Measurements from ENCODE around the gene SLC25A10. TPM values are rescaled to one million over a fixed set of nuclear protein-coding genes. Genes with fewer than 3 reads are reported as not detected.

SLC25A10 gene
- polyA plus RNA-seq, 1 donor from 2014 or later = 2.4 TPM

- peak overlapping the region in 1 of 3 donors; percentile 68 for H3K27ac Mint-ChIP-seq
- H3K36me3 Mint-ChIP-seq = no peaks in the 10 kb centered on the region
- no peak overlapping the region for H3K4me3 Mint-ChIP-seq
- H3K4me1 Mint-ChIP-seq = no peaks in the 10 kb centered on the region
- peaks cover 2% of the 10 kb centered on the region for H3K27me3 Mint-ChIP-seq
- H3K9me3 Mint-ChIP-seq = no peaks in the 10 kb centered on the region
These were observed 7.6 kb downstream of the SLC25A10 start for GRCh38 chr17:81719410-81720266.

DNA sequence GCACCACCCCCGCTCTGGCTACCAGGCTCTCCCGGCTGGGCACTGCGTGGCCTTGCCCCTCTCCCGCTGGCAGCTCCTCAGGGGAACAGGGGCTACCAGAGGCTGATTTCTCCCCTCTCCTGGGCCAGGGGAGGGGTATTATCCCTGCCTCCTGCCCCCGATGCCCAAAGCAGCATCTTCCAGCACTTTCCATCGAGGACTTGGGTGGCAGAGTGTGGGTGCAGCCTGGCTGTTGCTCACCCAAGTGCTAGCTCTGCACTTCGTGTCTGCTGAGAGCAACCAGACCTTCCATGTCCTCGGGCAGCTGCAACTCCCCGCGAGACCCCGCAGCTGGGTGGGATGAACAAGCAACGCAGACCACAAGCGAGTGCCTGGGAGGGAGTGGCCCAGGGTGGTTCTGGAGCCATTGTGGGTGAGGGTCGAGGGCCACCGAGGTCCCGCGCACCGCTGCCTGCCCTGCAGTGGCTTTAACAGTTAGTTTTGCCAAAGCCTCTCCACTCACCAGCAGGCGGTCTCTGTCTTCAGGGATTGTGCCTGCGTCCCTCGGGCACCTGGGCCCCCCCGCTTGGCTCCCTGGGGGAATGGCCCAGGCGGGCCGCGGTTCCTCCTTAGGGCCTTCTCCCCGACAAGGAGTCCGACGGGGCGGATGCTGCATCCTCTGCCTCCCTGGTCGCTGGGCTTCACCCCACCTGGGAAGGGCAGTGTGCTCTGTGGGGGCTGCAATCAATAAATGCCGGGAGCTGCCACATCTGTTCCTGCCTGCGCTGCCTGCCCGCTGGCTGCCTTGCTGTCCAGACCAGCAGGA lies 8.4 kb downstream of the SLC25A10 start:
- no peak overlapping the region for H3K4me3 Mint-ChIP-seq
- peaks cover 2% of the 10 kb centered on the region for H3K27me3 Mint-ChIP-seq
- no peak overlapping the region for H3K27ac Mint-ChIP-seq
- H3K9me3 Mint-ChIP-seq = no peaks in the 10 kb centered on the region
- no peaks in the 10 kb centered on the region for H3K4me1 Mint-ChIP-seq
- no peaks in the 10 kb centered on the region for H3K36me3 Mint-ChIP-seq

GRCh38 chr17:81722184-81723120 lies 10.4 kb downstream of the SLC25A10 start:
- Mint-ChIP-seq H3K27me3 (peaks cover 7% of the 10 kb centered on the region), H3K36me3 (no peaks in the 10 kb centered on the region), H3K9me3 (no peaks in the 10 kb centered on the region), H3K27ac (no peak overlapping the region), H3K4me1 (peaks cover 0 to 2% (median 0%) of the 10 kb centered on the region in 3 donors), H3K4me3 (no peak overlapping the region)

DNA sequence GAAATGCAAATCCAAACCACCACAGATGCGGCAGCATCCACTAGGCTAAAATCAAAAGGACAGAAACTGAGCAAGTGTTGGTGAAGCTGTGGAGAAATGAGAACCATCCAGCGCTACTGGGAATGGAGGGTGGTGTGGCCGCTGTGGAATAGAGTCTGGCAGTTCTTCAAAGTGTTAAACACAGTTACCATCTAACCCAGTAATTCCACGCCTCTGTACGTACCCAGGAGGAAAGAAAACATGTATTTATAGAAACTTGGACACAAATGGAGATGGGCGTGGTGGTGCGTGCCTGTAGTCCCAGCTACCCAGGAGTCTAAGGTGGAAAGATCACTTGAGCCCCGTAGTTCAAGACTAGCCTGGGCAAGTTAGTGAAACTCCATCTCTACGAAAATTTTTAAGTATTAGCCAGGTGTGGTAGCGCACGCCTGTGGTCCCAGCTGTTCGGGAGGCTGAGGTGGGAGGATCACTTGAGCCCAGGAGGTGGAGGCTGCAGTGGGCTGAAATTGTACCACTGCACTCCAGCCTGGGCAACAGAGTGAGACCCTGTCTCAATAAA lies 11.6 kb downstream of the SLC25A10 start:
- H3K9me3 Mint-ChIP-seq = no peaks in the 10 kb centered on the region
- peak overlapping the region in 1 of 3 donors; percentile 31 for H3K27ac Mint-ChIP-seq
- peaks cover 7% of the 10 kb centered on the region for H3K27me3 Mint-ChIP-seq
- H3K4me1 Mint-ChIP-seq = peaks cover 0 to 2% (median 0%) of the 10 kb centered on the region in 3 donors
- no peak overlapping the region for H3K4me3 Mint-ChIP-seq
- H3K36me3 Mint-ChIP-seq = no peaks in the 10 kb centered on the region

GRCh38 chr17:81725439-81725838 lies 13.4 kb downstream of the SLC25A10 start:
- H3K36me3 Mint-ChIP-seq = no peaks in the 10 kb centered on the region

DNA sequence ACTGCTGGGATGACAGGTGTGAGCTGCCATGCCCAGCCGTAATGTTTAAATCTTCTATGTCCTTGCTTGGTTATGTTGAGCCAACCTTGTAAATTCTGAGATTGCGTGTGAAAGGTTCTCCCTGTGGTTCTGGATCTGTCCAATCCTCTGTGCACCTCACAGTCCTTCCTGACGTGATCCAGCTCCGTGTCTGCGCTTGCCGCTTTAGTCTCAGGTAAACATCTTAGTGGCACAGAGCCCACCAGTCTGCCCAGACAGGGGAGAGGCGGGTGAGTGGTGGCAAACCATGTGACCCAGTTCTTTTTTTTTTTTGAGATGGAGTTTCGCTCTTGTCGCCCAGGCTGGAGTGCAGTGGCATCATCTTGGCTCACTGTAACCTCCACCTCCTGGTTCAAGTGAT lies 13.9 kb downstream of the SLC25A10 start:
- peaks cover 0 to 2% (median 0%) of the 10 kb centered on the region in 3 donors for H3K4me1 Mint-ChIP-seq
- H3K27me3 Mint-ChIP-seq = peaks cover 7% of the 10 kb centered on the region
- H3K27ac Mint-ChIP-seq = no peak overlapping the region
- no peaks in the 10 kb centered on the region for H3K9me3 Mint-ChIP-seq
- no peaks in the 10 kb centered on the region for H3K36me3 Mint-ChIP-seq
- no peak overlapping the region for H3K4me3 Mint-ChIP-seq

More at GRCh38 chr17:81725439-81725838, 13.4 kb downstream of the SLC25A10 start:
- Mint-ChIP-seq H3K27ac (no peak overlapping the region), H3K4me3 (no peak overlapping the region), H3K4me1 (peaks cover 0 to 2% (median 0%) of the 10 kb centered on the region in 3 donors), H3K27me3 (peaks cover 7% of the 10 kb centered on the region), H3K9me3 (no peaks in the 10 kb centered on the region)

DNA sequence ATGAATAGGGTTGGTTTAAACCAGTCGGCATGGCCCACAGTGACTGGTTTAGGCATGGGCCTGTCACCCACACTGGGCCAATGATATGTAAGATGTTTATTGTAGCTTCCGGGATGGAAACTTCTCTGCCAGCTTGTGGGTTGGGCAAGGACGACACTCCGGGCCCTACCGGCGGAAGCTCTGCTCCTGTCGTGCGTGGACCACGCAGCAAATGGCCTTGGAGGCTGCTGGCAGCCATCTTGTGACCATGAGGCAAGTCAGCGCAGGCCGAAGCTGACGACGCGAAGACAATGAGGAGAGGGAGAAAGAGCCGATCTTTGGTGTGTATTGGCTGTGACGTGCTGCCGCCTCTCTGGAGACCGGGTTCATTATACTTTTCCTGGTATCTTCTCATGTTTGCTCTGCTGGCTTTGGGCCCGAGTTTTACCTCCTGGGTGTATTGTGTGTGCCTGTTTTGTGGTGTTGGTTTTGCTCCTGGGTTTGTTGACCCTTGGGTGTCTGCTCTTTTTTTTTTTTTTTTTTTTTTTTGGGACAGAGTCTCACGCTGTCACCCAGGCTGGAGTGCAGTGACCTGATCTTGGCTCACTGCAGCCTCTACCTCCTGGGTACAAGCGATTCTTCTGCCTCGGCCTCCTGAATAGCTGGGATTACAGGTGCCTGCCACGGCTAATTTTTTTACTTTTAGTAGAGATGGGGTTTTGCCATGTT lies 15.4 kb downstream of the SLC25A10 start:
- Mint-ChIP-seq H3K27me3 (peaks cover 6% of the 10 kb centered on the region), H3K36me3 (no peaks in the 10 kb centered on the region), H3K9me3 (no peaks in the 10 kb centered on the region), H3K4me1 (peaks cover 0 to 2% (median 0%) of the 10 kb centered on the region in 3 donors), H3K4me3 (peak overlapping the region in 1 of 4 donors; percentile 47), H3K27ac (no peak overlapping the region)

DNA sequence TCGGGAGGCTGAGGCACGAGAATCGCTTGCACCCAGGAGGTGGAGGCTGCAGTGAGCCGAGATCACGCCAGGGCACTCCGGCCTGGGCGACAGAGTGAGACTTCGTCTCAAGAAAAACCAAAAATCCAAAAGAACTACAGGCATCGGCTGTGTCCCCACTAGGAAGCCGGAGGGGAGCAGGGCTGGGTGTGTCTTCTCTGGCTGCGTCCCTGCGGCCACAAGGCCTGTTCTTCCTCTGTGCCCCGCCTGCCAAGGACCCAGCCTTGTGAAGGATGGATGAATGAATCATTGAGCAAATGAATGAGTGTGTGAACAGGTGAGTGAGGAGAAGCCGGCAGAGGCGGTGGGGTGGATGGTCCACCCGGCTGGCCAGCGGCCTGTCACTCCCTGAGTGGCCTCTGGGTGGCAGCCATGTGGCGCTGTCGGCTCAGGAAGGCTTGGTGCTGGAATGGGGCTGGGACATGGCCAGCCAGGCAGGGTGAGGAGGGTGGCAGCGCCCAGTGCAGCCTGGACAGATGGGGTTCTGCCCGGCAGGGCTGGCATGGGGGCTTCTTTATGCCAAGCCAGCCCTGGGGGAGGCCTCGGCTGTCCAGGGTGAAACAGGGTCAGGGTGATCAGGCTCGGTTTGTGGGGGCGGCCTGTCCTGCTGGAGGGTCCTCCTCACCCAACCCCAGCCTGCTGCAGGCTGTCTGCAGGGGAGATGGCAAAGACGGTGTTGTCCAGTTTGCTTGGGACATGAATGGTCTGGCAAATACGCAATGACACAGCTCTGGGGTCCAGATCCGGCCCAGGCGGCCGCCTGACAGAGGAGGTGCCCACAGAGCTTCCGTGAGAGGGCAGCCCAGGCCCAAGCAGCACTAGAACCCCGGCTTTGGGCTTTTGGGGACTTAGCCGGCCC lies 21.7 kb downstream of the SLC25A10 start:
- peaks cover 13% of the 10 kb centered on the region for H3K27me3 Mint-ChIP-seq
- H3K36me3 Mint-ChIP-seq = no peaks in the 10 kb centered on the region
- H3K4me1 Mint-ChIP-seq = peaks cover 0 to 10% (median 6%) of the 10 kb centered on the region in 3 donors
- H3K27ac Mint-ChIP-seq = no peak overlapping the region
- peaks cover 0 to 2% (median 0%) of the 10 kb centered on the region in 3 donors for H3K9me3 Mint-ChIP-seq
- peak overlapping the region in 3 of 4 donors; percentile 4 to 60 (median 30) for H3K4me3 Mint-ChIP-seq

- peaks cover 0 to 2% (median 0%) of the 10 kb centered on the region in 3 donors for H3K9me3 Mint-ChIP-seq
- peaks cover 17% of the 10 kb centered on the region for H3K27me3 Mint-ChIP-seq
- H3K27ac Mint-ChIP-seq = no peak overlapping the region
- no peaks in the 10 kb centered on the region for H3K36me3 Mint-ChIP-seq
- peak overlapping the region in 2 of 4 donors; percentile 27 to 78 for H3K4me3 Mint-ChIP-seq
- H3K4me1 Mint-ChIP-seq = peaks cover 0 to 10% (median 6%) of the 10 kb centered on the region in 3 donors
These were observed 22.6 kb downstream of the SLC25A10 start for GRCh38 chr17:81734405-81735263.

DNA sequence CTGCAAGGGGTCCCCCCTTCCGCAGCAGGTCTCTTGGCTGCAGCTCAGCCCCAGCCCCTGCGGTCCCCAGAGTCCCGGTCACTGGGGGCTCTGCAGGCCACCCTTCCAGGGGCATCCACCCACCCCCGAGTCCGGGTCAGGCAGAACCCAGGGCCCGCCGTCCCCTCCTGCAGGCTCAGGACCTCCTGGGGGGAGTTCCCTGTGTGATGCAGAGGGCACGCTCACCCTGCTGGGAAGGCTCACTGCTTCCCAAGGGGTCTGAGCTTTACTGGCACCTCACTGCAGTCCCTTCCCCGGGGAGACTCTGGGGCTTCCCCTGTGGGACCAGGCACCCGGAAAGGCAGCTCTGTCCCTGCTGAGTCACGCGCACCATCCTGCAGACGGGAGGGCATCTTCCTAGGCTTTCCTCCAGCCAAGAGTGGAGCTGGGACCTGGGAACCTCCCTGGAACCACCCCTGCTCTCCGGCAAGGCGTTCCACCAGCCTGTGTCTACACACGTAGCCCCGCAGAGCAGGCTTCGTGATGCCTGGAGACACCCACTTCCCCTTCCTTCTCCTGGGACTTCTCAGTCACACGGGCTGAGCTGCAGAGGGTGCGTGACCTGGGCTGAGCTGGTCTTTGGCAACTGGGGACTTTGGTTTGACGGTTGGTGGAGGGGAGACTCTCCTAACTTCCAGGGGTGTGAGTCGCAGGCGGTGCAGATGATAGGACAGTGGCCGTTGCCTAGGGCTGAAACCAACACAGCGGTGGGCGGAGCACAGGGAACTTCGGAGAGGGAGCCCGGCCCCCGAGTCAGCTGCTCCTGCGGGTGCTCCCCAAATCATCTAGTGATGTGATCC lies 23.4 kb downstream of the SLC25A10 start:
- peaks cover 18% of the 10 kb centered on the region for H3K27me3 Mint-ChIP-seq
- H3K9me3 Mint-ChIP-seq = peaks cover 0 to 2% (median 0%) of the 10 kb centered on the region in 3 donors
- peak overlapping the region in 1 of 3 donors; percentile 69 for H3K27ac Mint-ChIP-seq
- H3K4me3 Mint-ChIP-seq = peak overlapping the region in 3 of 4 donors; percentile 83 to 99 (median 94)
- H3K4me1 Mint-ChIP-seq = peaks cover 0 to 10% (median 6%) of the 10 kb centered on the region in 3 donors
- H3K36me3 Mint-ChIP-seq = no peaks in the 10 kb centered on the region

- H3K4me3 Mint-ChIP-seq = no peak overlapping the region
These were observed 26.1 kb downstream of the SLC25A10 start for GRCh38 chr17:81737947-81738800.

More at GRCh38 chr17:81737947-81738800, 26.1 kb downstream of the SLC25A10 start:
- Mint-ChIP-seq H3K27ac (no peak overlapping the region), H3K4me1 (peaks cover 0 to 10% (median 6%) of the 10 kb centered on the region in 3 donors), H3K36me3 (no peaks in the 10 kb centered on the region), H3K9me3 (peaks cover 0 to 2% (median 0%) of the 10 kb centered on the region in 3 donors), H3K27me3 (peaks cover 16% of the 10 kb centered on the region)

All from IgD-negative memory B cell (primary cell).